ENCODE results near the gene B3GLCT. TPM values are rescaled to one million over a fixed set of nuclear protein-coding genes. Genes with fewer than 3 reads are reported as not detected.

The B3GLCT gene
- total and polyA plus RNA-seq, 10 of the 15 experiments (the other 5 are each of a cell fraction or from before 2014, with no cell fraction given) = 0.07 to 0.89 (median 0.25) TPM

- FAIRE-seq = no peak
- Histone ChIP-seq H4K20me1 (ENCODE audit: control insufficient read depth, insufficient read depth) (no peaks in the 10 kb centered on the region), H3K36me3 (ENCODE audit: control insufficient read depth in 2 of 2, insufficient read depth in 2 of 2, low read length in 1 of 2) (no peaks in the 10 kb centered on the region), H3K4me1 (ENCODE audit: control insufficient read depth, insufficient read depth, low read length) (no peaks in the 10 kb centered on the region), H2AFZ (ENCODE audit: control insufficient read depth, low read depth, low read length) (no peak overlapping the region), H3K4me2 (ENCODE audit: control insufficient read depth, insufficient read depth) (no peak overlapping the region), H3K27me3 (replicated peaks in 1 of 2; ENCODE audit: control insufficient read depth in 2 of 2, insufficient read depth in 2 of 2, low read length in 1 of 2) (no peaks in the 10 kb centered on the region), H3K79me2 (ENCODE audit: control insufficient read depth, insufficient read depth, low read length) (no peaks in the 10 kb centered on the region), H3K4me3 (no peak overlapping the region), H3K9me3 (replicated peaks; ENCODE audit: control insufficient read depth, insufficient read depth, low read length) (no peaks in the 10 kb centered on the region), H3K27ac (ENCODE audit: control insufficient read depth, insufficient read depth) (no peak overlapping the region), H3K9ac (ENCODE audit: control insufficient read depth, insufficient read depth, low read length) (no peak overlapping the region)
- ATAC-seq = peak; percentile 51
- no peak for DNase-seq (ENCODE audit: low read depth, low spot score)
- POLR2A ChIA-PET = no interaction called here
- CTCF ChIA-PET = no interaction called here
- SMC1A ChIA-PET (ENCODE audit: uncharacterized antibody, unreplicated experiment) = no interaction called here
- intact Hi-C loops (cut with micrococcal nuclease; ENCODE audit: unreplicated experiment) = no loop called here
- TF ChIP-seq IKZF1 (conservative IDR thresholded peaks at IDR 0.05) (peak; percentile 23; the same call in 1 of the 2 replicates), IKZF2 (IDR thresholded peaks at IDR 0.05) (peak in 1 of 2 experiments; percentile 24; a peak in 1 of 4 replicates), NFYB (IDR thresholded peaks at IDR 0.05; ENCODE audit: insufficient read depth, low read depth, low read length) (no peak)
- no TSS peak for BruUV-seq (replicated peaks)
- in situ Hi-C loops (cut with MboI) = no loop called here
- RAD21 ChIA-PET (ENCODE audit: unreplicated experiment) = no interaction called here
- 0% methylated on average over 2 of the region's 2 CpGs for WGBS (ENCODE audit: insufficient coverage, insufficient replicate concordance, low lambda C conversion rate, missing lambda C conversion rate)
Measured at GRCh38 chr13:31377946-31378345, 178.2 kb downstream of the B3GLCT start.

GRCh38 chr13:31380715-31381114 lies 180.9 kb downstream of the B3GLCT start:
- no peak overlapping the region for H3K4me3 ChIP-seq
- no peak for ATAC-seq
- no TSS peak for BruUV-seq (replicated peaks)
- no peak for DNase-seq (ENCODE audit: low read depth, low spot score)
- WGBS (ENCODE audit: insufficient coverage, insufficient replicate concordance, low lambda C conversion rate, missing lambda C conversion rate) = 30% methylated on average over 4 of the region's 4 CpGs
- POLR2A ChIA-PET = no interaction called here
- H3K4me1 ChIP-seq (ENCODE audit: control insufficient read depth, insufficient read depth, low read length) = no peaks in the 10 kb centered on the region
- no peak overlapping the region for H3K4me2 ChIP-seq (ENCODE audit: control insufficient read depth, insufficient read depth)
- SMC1A ChIA-PET (ENCODE audit: uncharacterized antibody, unreplicated experiment) = no interaction called here
- in situ Hi-C loops (cut with MboI) = loop anchor here (5.0 kb wide), 2 partner anchors 33 to 52 kb away; no protein-coding TSS in a partner anchor
- intact Hi-C loops (cut with micrococcal nuclease; ENCODE audit: unreplicated experiment) = no loop called here
- H3K36me3 ChIP-seq (ENCODE audit: control insufficient read depth in 2 of 2, insufficient read depth in 2 of 2, low read length in 1 of 2) = no peaks in the 10 kb centered on the region
- no peaks in the 10 kb centered on the region for H4K20me1 ChIP-seq (ENCODE audit: control insufficient read depth, insufficient read depth)
- H3K9ac ChIP-seq (ENCODE audit: control insufficient read depth, insufficient read depth, low read length) = no peak overlapping the region
- no peaks in the 10 kb centered on the region for H3K27me3 ChIP-seq (replicated peaks in 1 of 2; ENCODE audit: control insufficient read depth in 2 of 2, insufficient read depth in 2 of 2, low read length in 1 of 2)
- H3K27ac ChIP-seq (ENCODE audit: control insufficient read depth, insufficient read depth) = no peak overlapping the region
- FAIRE-seq = no peak
- H3K79me2 ChIP-seq (ENCODE audit: control insufficient read depth, insufficient read depth, low read length) = no peaks in the 10 kb centered on the region
- RAD21 ChIA-PET (ENCODE audit: unreplicated experiment) = no interaction called here
- CTCF ChIA-PET = no interaction called here
- no peak overlapping the region for H2AFZ ChIP-seq (ENCODE audit: control insufficient read depth, low read depth, low read length)
- H3K9me3 ChIP-seq (replicated peaks; ENCODE audit: control insufficient read depth, insufficient read depth, low read length) = no peaks in the 10 kb centered on the region
- TF ChIP-seq SP1 (IDR thresholded peaks at IDR 0.05; ENCODE audit: low read depth, low read length) (no peak), PRDM15 (CRISPR knock-in tag; IDR thresholded peaks at IDR 0.05) (no peak), ZBTB4 (CRISPR knock-in tag; IDR thresholded peaks at IDR 0.05) (no peak), SREBF2 (IDR thresholded peaks at IDR 0.05; ENCODE audit: low read length) (no peak), SUZ12 (IDR thresholded peaks at IDR 0.05; ENCODE audit: unreplicated experiment) (no peak), PML (IDR thresholded peaks at IDR 0.05; ENCODE audit: low read length) (no peak), HDGF (IDR thresholded peaks at IDR 0.05) (no peak), SIN3A (IDR thresholded peaks at IDR 0.05; ENCODE audit: low read depth, low read length) (no peak), SMAD1 (IDR thresholded peaks at IDR 0.05; ENCODE audit: low read depth, partially characterized antibody) (no peak), ZNF207 (IDR thresholded peaks at IDR 0.05; ENCODE audit: borderline replicate concordance) (no peak)
